CD4-positive, alpha-beta T cell (primary cell): ENCODE data around the gene GSDME. TPM values are rescaled to one million over a fixed set of nuclear protein-coding genes. Genes with fewer than 3 reads are reported as not detected.

Experiments
- ATAC-seq: fragments of 200-7000 bp; cut with Tn5 transposase; one replicate; pipeline ENCODE4 v1.10.0; 2022; ENCODE audit warnings: mild to moderate bottlenecking; ENCODE audit not compliant: poor library complexity
- CTCF ChIA-PET: fragments of 350-600 bp; sonication (Branson Sonifier 250); formaldehyde crosslinking; loops from one replicate; lab custom pipeline; 2021; ENCODE audit warnings: antibody characterized with exemption, inconsistent platforms; lab: Charles Lee
- POLR2A ChIA-PET: fragments of 350-600 bp; sonication (Branson Sonifier 250); formaldehyde crosslinking; loops from one replicate; lab custom pipeline; 2021; ENCODE audit warnings: antibody characterized with exemption, inconsistent platforms; lab: Charles Lee
- DNase-seq, 14 experiments: peaks; one replicate each; pipeline ENCODE4 v3.0.0-alpha.2; 2013 to 2020; ENCODE audit warnings: mixed read lengths in 2 of 14
- H3K27ac ChIP-seq, 2 donors: one replicate each; pipeline versions ENCODE4 v1.5.1 to v1.7.0; 2013; ENCODE audit warnings: low read length in 2 of 2, low read depth in 1 of 2, mild to moderate bottlenecking in 1 of 2
- H3K27me3 ChIP-seq, 2 experiments: 1 replicate in 1 of 2; 2 replicates in 1 of 2; pipeline versions ENCODE4 v1.6.1 to v1.7.0; 2013; ENCODE audit warnings: low read length in 2 of 2, control low read depth in 1 of 2, mild to moderate bottlenecking in 1 of 2, moderate library complexity in 1 of 2; ENCODE audit not compliant: insufficient read depth in 2 of 2, control insufficient read depth in 1 of 2
- H3K36me3 ChIP-seq: one replicate; pipeline ENCODE4 v1.6.1; 2013; ENCODE audit warnings: low read length, control low read depth; ENCODE audit not compliant: insufficient read depth
- H3K4me1 ChIP-seq: one replicate; pipeline ENCODE4 v1.6.1; 2013; ENCODE audit warnings: low read length, control low read depth; ENCODE audit not compliant: insufficient read depth
- H3K4me3 ChIP-seq: one replicate; pipeline ENCODE4 v1.5.1; 2013; ENCODE audit warnings: mild to moderate bottlenecking, low read length, moderate library complexity
- H3K9me3 ChIP-seq, 2 experiments: 1 replicate in 1 of 2; 2 replicates in 1 of 2; pipeline versions ENCODE4 v1.6.1 to v1.7.0; 2013; ENCODE audit warnings: low read length in 2 of 2, mild to moderate bottlenecking in 2 of 2, control low read depth in 1 of 2, moderate library complexity in 1 of 2; ENCODE audit not compliant: control insufficient read depth in 1 of 2, insufficient read depth in 1 of 2
- H3K27ac Mint-ChIP-seq: one replicate; pipeline ENCODE4 v1.8.0; 2020; ENCODE audit warnings: mixed read lengths
- H3K27me3 Mint-ChIP-seq: one replicate; pipeline ENCODE4 v1.8.0; 2021; ENCODE audit warnings: mixed read lengths
- H3K36me3 Mint-ChIP-seq: one replicate; pipeline ENCODE4 v1.8.0; 2021; ENCODE audit warnings: low read depth, mixed read lengths
- H3K4me1 Mint-ChIP-seq: one replicate; pipeline ENCODE4 v1.8.0; 2021; ENCODE audit warnings: low read depth, mixed read lengths
- H3K4me3 Mint-ChIP-seq: one replicate; pipeline ENCODE4 v1.8.0; 2020; ENCODE audit warnings: mild to moderate bottlenecking, mixed read lengths
- H3K9me3 Mint-ChIP-seq: one replicate; pipeline ENCODE4 v1.8.0; 2020; ENCODE audit warnings: mixed read lengths
- intact Hi-C, 2 experiments: fragments of 100-400 bp; cut with DNase I in 1 of 2; cut with micrococcal nuclease in 1 of 2; formaldehyde crosslinking; loops; one replicate each; pipeline versions ENCODE4 v1.15.1 to v1.9.0; 2023 to 2025; cut with DNase I, micrococcal nuclease
- total RNA-seq, 174 experiments: library from RNA in 2 of 174; stranded (reverse) in 2 of 174; gene quantifications; one replicate each; pipeline ENCODE4 v1.2.3 and lab custom pipeline; 2021 to 2026
- TF ChIP-seq, protein P1 (sequence below): fragments of 200-600 bp; IDR thresholded peaks from one replicate; pipeline ENCODE4 v1.8.0; 2022; ENCODE audit warnings: antibody characterized with exemption, mild to moderate bottlenecking

The GSDME gene
- total RNA-seq, 2 experiments from 2014 or later: 0.19 TPM; not detected in 1

GRCh38 chr7:24659505-24659904 is 97.8 kb downstream of the GSDME start:
- ATAC-seq (no peak), DNase-seq (no peak)
- Mint-ChIP-seq H3K9me3 (no peaks in the 10 kb centered on the region), H3K4me3 (no peak overlapping the region), H3K27ac (no peak overlapping the region), H3K4me1 (no peaks in the 10 kb centered on the region), H3K36me3 (peaks cover 18% of the 10 kb centered on the region), H3K27me3 (no peaks in the 10 kb centered on the region)
- H3K4me3 ChIP-seq: no peak overlapping the region
- H3K27me3 ChIP-seq: no peaks in the 10 kb centered on the region
- ChIA-PET POLR2A (no interaction called here), CTCF (no interaction called here)
- no peaks in the 10 kb centered on the region for H3K4me1 ChIP-seq
- H3K27ac ChIP-seq: no peak overlapping the region
- intact Hi-C loops: no loop called here
- TF ChIP-seq, protein P1, sequence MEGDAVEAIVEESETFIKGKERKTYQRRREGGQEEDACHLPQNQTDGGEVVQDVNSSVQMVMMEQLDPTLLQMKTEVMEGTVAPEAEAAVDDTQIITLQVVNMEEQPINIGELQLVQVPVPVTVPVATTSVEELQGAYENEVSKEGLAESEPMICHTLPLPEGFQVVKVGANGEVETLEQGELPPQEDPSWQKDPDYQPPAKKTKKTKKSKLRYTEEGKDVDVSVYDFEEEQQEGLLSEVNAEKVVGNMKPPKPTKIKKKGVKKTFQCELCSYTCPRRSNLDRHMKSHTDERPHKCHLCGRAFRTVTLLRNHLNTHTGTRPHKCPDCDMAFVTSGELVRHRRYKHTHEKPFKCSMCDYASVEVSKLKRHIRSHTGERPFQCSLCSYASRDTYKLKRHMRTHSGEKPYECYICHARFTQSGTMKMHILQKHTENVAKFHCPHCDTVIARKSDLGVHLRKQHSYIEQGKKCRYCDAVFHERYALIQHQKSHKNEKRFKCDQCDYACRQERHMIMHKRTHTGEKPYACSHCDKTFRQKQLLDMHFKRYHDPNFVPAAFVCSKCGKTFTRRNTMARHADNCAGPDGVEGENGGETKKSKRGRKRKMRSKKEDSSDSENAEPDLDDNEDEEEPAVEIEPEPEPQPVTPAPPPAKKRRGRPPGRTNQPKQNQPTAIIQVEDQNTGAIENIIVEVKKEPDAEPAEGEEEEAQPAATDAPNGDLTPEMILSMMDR: no peak
- H3K36me3 ChIP-seq: no peaks in the 10 kb centered on the region
- H3K9me3 ChIP-seq: no peaks in the 10 kb centered on the region

- DNase-seq (no peak), ATAC-seq (no peak)
- Mint-ChIP-seq H3K27ac (no peak overlapping the region), H3K4me3 (no peak overlapping the region), H3K27me3 (no peaks in the 10 kb centered on the region), H3K4me1 (peaks cover 8% of the 10 kb centered on the region), H3K36me3 (peaks cover 18% of the 10 kb centered on the region), H3K9me3 (no peaks in the 10 kb centered on the region)
- Histone ChIP-seq H3K27ac (no peak overlapping the region), H3K9me3 (no peaks in the 10 kb centered on the region), H3K27me3 (no peaks in the 10 kb centered on the region), H3K36me3 (no peaks in the 10 kb centered on the region), H3K4me3 (no peak overlapping the region), H3K4me1 (no peaks in the 10 kb centered on the region)
- intact Hi-C loops: no loop called here
- POLR2A ChIA-PET: no interaction called here
- CTCF ChIA-PET: no interaction called here
- TF ChIP-seq, protein P1: no peak
These were observed 99.3 kb downstream of the GSDME start for GRCh38 chr7:24657980-24658379.

GRCh38 chr7:24656608-24657007 is 100.7 kb downstream of the GSDME start:
- no peak overlapping the region for H3K27ac Mint-ChIP-seq
- Histone ChIP-seq H3K4me3 (no peak overlapping the region), H3K9me3 (no peaks in the 10 kb centered on the region), H3K4me1 (no peaks in the 10 kb centered on the region), H3K27me3 (no peaks in the 10 kb centered on the region), H3K27ac (no peak overlapping the region), H3K36me3 (no peaks in the 10 kb centered on the region)
- peaks cover 16% of the 10 kb centered on the region for H3K4me1 Mint-ChIP-seq
- DNase-seq (no peak), ATAC-seq (no peak)
- TF ChIP-seq, protein P1: no peak
- H3K9me3 Mint-ChIP-seq: no peaks in the 10 kb centered on the region
- H3K27me3 Mint-ChIP-seq: no peaks in the 10 kb centered on the region
- CTCF ChIA-PET: no interaction called here
- POLR2A ChIA-PET: no interaction called here
- peaks cover 18% of the 10 kb centered on the region for H3K36me3 Mint-ChIP-seq
- H3K4me3 Mint-ChIP-seq: no peak overlapping the region
- intact Hi-C loops: no loop called here
